Measurements from ENCODE around the gene ZBTB25.
"Not testable (repeated sequence)": the region's sequence is repeated elsewhere in the genome, so short reads cannot be mapped to it uniquely, and the experiment has no call there.

The ZBTB25 gene

GRCh38 chr14:64503434-64504309 lies at the start of gene ZBTB25:
TSS of gene ZBTB25 (minus strand) at chr14:64503838. CDS start at chr14:64490533, 13,305 bp downstream.
- DNase-seq = peak; percentile 77

- peak; percentile 79 for DNase-seq
Measured at GRCh38 chr14:64550621-64551333, 47.1 kb upstream of the ZBTB25 start.

- DNase-seq = peak; percentile 82
Measured at GRCh38 chr14:64549791-64550620, 46.4 kb upstream of the ZBTB25 start, which contains the start of gene PPP1R36. TSS of gene PPP1R36 (plus strand) at chr14:64549961. CDS start at chr14:64549998, 37 bp downstream.

GRCh38 chr14:64549016-64549415 lies 45.4 kb upstream of the ZBTB25 start:
- no peak for DNase-seq

GRCh38 chr14:64544607-64545312 lies 41.1 kb upstream of the ZBTB25 start:
- no peak for DNase-seq

GRCh38 chr14:64542836-64543201 lies 39.2 kb upstream of the ZBTB25 start:
- no peak for DNase-seq

- no peak for DNase-seq
Measured at GRCh38 chr14:64541972-64542835, 38.6 kb upstream of the ZBTB25 start.

- DNase-seq = no peak
Measured at GRCh38 chr14:64541261-64541971, 37.8 kb upstream of the ZBTB25 start.

GRCh38 chr14:64540208-64541202 lies 36.9 kb upstream of the ZBTB25 start, which contains the start of gene HSPA2:
TSS of gene HSPA2 (plus strand) at chr14:64540741. CDS start at chr14:64540850, 109 bp downstream.
- DNase-seq = peak; percentile 98

- no peak for DNase-seq
Measured at GRCh38 chr14:64536488-64537245, 33.0 kb upstream of the ZBTB25 start.

- no peak for DNase-seq
Measured at GRCh38 chr14:64531567-64531966, 27.9 kb upstream of the ZBTB25 start.

- no peak for DNase-seq
Measured at GRCh38 chr14:64525354-64525753, 21.7 kb upstream of the ZBTB25 start.

GRCh38 chr14:64522591-64523355 lies 19.1 kb upstream of the ZBTB25 start:
- no peak for DNase-seq

- no peak for DNase-seq
Measured at GRCh38 chr14:64520699-64521098, 17.1 kb upstream of the ZBTB25 start.

GRCh38 chr14:64518229-64518628 lies 14.6 kb upstream of the ZBTB25 start:
- DNase-seq = no peak

- DNase-seq = not testable (repeated sequence)
Measured at GRCh38 chr14:64517667-64518066, 14.0 kb upstream of the ZBTB25 start.

- no peak for DNase-seq
Measured at GRCh38 chr14:64516969-64517368, 13.3 kb upstream of the ZBTB25 start.

- DNase-seq = no peak
Measured at GRCh38 chr14:64515053-64515452, 11.4 kb upstream of the ZBTB25 start.

Measured in NCI-H1694 (cell line).